GM19193 (cell line): ENCODE results near the gene UGT8.

Experiments
- POLR2A ChIP-seq: IDR thresholded peaks from 4 replicates; pipeline ENCODE4 v1.6.1; 2011; ENCODE audit not compliant: insufficient read depth, insufficient read length; ENCODE audit errors: extremely low read depth

The UGT8 gene

GRCh38 chr4:114599231-114599902 is 760 bp downstream of the UGT8 start:
- TF ChIP-seq POLR2A, result no peak

DNA sequence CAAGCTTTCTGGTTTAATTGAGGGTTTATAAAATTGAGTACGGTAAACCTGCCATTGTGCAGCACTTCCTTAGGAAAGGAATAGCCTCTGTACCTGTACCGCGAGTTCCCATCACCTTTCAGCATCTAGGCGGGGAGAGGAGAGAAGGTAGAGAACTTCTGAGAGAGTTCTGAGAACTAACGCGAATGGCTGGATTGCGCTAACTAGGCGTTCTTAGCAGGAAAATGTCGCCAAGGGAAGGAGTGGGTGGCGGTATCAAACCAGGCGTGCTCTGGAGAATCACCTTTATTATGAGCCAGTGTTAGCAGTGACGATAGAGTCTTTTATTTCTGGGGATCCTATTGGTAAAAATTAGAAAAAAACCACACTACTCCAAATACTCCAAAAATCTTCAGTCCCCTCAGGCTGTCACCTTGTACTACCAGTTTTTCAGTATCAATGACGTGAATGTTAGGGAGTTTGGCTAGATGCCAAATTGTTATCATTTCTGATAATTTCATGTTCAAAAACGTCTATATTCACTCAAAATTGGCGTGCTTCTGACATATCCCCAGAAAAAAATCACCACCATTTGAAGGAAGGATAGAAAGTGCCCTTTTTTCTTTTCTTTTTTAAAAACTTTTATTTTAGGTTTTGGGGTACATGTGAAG is 1.4 kb downstream of the UGT8 start:
- TF ChIP-seq POLR2A, result no peak

- no peak for TF ChIP-seq POLR2A
Measured at GRCh38 chr4:114600672-114601071, 2.1 kb downstream of the UGT8 start.

GRCh38 chr4:114601304-114602052 is 2.9 kb downstream of the UGT8 start:
- TF ChIP-seq POLR2A, result no peak

DNA sequence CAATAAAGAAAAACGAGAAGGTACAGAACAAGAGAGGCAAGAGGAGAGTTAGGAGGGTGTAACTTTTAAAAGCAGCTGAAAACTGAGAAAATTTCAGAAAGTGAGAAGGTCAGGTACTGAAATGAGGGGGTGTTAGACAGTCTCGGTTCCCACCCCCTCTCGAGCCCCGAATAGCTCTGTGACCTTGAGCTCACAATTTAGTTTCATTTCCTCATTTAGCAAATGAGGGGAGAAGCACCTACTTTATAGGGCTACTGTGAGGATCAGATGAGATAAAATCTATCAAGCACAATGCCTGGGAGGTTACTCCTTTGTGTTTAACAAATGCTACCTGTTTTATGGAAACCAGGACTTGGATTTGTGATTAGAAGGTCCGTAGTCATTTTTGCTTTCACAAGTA is 4.9 kb downstream of the UGT8 start:
- no peak for TF ChIP-seq POLR2A

GRCh38 chr4:114606245-114606644 is 7.6 kb downstream of the UGT8 start:
- no peak for TF ChIP-seq POLR2A

DNA sequence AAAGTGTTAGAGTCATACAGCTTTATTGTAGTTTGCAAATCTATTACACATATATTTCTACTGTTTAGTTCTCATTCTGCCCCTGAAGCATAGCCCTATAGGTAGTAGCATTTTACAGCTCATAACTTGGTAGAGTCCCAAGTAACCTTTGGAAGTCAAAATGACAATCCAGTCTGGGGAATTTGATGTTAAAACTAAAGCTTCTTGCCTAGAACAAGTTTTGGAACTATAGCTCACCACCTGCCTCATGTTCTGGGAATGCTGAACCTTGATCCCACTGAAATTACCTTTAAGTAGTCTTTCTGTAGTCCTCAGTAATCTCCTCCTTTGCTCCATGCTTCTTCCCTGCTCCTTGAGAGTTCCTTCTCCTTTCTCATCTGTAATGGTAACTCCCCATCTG is 8.4 kb downstream of the UGT8 start:
- no peak for TF ChIP-seq POLR2A

DNA sequence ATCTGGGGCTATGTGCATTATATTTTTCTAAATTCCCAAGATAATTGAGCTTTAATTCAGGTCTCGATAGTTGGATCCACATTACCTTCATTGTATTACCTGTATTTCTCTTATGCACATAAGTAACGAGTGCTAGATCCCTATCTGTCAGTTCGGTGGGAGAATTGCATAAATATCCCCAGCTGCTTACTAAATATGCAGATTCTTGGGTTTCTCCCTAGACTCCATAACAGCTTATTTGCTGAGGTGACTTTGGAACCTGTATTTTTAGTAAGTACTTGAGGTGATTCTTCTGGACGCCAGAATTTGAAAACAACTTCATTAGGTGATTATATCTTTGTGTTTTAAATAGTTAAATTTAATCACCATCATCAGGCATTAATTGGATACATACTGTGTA is 15.0 kb downstream of the UGT8 start:
- no peak for TF ChIP-seq POLR2A

- no peak for TF ChIP-seq POLR2A
Measured at GRCh38 chr4:114615435-114615834, 16.8 kb downstream of the UGT8 start.

DNA sequence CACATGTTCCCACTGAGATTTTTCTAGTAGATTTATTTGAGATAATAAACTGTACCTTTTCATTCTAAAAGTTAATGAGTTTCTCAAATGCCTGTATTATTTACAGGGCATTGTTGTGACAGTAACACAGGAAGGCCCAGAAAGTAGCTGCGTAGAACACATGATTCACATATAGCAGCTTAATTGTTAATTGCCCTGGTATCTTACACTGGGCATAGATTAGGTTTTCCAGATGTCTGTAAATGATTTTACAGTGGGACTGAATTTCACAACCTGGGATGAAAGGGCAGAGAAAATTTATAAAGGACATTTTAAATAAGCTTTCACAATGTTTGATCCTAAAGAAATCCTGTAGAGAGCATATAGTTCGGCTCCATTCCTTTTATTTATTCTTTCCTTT is 27.6 kb downstream of the UGT8 start:
- TF ChIP-seq POLR2A, result no peak

DNA sequence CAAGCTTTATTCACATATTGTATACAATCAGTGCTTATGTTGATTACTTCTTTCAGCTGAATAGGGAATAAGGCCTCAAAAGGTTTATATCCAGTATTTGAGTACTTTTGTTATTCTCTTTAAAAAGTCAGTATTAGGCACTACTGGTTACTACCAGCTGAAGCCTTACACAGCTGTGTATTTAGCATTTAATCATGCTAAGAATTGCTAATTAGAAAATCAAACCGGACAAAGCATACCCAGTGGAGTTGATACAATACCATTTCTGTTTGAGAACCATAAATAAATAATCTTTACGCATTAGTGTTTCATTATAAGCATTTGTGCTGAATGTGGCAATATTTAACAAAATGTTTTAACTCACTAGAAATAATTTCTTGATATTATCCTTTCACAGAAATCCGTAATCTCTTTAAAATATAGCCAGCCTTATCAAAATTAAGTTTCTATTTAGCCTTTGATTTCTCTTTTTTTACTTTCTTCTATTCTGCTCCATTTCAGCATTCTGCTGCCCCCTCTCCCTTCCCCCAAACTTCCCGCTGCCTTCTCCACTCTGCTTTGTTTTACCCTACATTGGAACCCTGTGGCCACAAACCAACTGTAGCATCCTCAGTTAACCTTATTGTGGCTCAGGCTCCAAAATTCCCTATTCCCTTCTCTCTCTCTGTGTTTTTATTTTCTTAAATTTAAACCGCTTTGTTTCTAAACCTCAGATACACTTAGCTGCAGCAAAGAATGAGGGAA is 37.8 kb downstream of the UGT8 start:
- TF ChIP-seq POLR2A, result no peak

DNA sequence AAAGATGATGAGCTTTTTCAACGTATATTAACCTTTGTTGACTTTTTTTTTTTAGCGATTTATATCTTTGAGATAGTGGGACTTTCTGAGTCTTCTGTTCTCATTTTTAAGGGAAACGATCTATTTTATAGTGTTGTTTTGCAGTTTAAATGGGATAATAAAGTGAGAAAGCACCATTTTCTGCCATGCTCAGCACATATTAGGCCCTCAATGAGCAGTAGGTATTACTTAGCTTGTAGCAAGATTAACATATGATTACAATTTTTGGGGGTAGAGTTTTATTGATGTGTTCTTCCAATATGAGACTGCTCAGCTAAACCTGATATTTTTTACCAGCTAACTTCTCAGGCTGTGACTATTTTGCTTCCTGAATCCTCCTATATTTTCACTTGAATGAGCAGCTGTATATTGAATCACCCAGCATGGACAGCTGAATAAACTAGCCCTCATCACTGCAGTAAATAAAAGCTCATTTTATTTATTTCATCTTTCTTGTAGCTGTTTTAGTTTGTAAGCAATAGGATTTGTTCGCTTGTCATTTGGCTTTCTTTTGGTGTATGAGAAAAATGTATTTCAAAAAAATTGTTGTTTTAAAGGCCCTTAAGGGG is 43.7 kb downstream of the UGT8 start:
- no peak for TF ChIP-seq POLR2A

DNA sequence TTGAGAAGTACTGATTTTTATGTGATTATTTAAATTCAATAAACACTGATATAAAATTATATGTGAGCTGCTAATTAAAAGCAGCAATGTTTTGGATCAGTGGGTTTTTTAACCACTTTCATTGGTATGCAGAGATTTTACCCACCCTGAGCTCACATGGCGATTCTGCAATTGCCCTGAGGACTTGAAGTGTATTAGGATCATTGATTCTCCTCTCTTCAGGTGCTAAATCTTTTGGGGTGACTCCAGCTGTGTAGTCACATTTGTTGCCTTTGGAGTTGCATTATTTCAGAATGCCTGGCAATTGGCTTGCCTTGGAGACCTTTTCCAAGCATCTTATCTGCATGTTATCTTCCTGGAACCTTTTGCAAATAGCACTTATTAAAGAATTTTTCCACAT is 51.3 kb downstream of the UGT8 start:
- no peak for TF ChIP-seq POLR2A

GRCh38 chr4:114653675-114654074 is 55.1 kb downstream of the UGT8 start:
- no peak for TF ChIP-seq POLR2A

GRCh38 chr4:114654592-114654991 is 56.0 kb downstream of the UGT8 start:
- TF ChIP-seq POLR2A, result no peak

DNA sequence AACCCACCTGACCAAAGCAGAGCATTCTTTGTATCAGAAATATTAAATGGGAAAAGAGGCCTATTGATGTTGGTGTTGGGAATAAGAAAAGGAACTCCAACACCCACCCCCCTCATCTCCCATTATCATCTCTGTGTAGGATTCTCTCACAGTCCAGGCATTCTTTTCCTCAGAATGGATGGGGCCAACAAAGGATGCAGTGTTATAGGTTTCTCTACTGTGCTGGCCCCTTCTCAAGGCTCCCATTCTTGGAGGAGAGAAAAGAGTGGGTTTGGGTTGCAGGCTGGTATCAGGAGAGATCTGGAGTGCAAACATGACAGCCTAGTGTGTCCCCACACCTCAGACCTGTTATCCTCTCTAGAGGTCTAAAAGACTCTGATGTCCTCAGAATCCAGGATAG is 59.6 kb downstream of the UGT8 start:
- TF ChIP-seq POLR2A, result no peak

DNA sequence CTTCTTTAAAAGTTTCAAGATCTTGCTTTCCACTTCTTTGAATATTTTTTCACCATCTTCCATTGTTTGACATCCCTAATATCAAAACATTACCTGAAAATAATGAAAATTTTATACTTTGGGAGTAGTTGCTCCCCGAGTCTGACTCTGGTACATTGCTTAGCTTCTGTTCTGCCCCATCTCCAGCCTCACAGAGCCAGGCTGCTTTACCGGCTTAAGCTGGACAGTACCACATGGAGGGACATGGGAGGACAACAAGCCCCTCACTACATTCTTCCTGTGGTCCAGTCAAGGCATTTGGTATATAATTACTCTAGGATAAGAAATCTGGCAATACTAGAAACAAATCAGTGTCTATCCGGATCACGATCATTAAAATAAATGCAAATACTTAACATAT is 60.2 kb downstream of the UGT8 start:
- no peak for TF ChIP-seq POLR2A
